Transverse colon (tissue), 3 donors: ENCODE data around the gene USP5.

Source experiments
- POLR2A ChIP-seq: fragments of 450-650 bp; IDR thresholded peaks from one replicate; pipeline ENCODE4 v1.6.1; 2016; ENCODE audit warnings: antibody characterized with exemption, mild to moderate bottlenecking, moderate library complexity
- TF ChIP-seq, protein P1 (sequence below), 5 experiments: fragments of 200-600 bp in 3 of 5; fragments of 450-650 bp in 2 of 5; sonication (generic) in 3 of 5; IDR thresholded peaks; 1 replicate in 2 of 5; 2 replicates in 3 of 5; pipeline ENCODE4 v1.5.1; 2016 to 2017; ENCODE audit warnings: antibody characterized with exemption in 5 of 5, inconsistent platforms in 3 of 5, mild to moderate bottlenecking in 2 of 5, moderate library complexity in 1 of 5

DNA sequence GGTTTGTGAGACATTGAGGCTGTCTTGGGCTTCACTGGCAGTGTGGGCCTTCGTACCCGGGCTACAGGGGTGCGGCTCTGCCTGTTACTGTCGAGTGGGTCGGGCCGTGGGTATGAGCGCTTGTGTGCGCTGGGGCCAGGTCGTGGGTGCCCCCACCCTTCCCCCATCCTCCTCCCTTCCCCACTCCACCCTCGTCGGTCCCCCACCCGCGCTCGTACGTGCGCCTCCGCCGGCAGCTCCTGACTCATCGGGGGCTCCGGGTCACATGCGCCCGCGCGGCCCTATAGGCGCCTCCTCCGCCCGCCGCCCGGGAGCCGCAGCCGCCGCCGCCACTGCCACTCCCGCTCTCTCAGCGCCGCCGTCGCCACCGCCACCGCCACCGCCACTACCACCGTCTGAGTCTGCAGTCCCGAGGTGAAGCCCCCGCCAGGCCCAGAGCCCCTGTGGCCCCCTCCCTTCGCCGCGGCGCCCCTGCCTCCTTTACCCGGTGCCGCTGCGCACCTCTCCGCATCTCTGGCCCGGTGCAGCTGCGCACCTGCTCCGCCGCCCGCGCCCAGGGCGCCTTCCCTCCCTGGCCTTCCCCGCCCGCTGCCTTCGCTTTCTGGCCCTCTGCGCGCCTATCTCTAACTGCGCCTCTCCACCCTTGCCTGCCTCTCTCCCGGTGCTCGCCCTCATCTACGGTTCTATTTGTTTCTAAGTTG lies 62.4 kb downstream of the USP5 start, which contains the start of gene ENO2:
- TF ChIP-seq, protein P1, sequence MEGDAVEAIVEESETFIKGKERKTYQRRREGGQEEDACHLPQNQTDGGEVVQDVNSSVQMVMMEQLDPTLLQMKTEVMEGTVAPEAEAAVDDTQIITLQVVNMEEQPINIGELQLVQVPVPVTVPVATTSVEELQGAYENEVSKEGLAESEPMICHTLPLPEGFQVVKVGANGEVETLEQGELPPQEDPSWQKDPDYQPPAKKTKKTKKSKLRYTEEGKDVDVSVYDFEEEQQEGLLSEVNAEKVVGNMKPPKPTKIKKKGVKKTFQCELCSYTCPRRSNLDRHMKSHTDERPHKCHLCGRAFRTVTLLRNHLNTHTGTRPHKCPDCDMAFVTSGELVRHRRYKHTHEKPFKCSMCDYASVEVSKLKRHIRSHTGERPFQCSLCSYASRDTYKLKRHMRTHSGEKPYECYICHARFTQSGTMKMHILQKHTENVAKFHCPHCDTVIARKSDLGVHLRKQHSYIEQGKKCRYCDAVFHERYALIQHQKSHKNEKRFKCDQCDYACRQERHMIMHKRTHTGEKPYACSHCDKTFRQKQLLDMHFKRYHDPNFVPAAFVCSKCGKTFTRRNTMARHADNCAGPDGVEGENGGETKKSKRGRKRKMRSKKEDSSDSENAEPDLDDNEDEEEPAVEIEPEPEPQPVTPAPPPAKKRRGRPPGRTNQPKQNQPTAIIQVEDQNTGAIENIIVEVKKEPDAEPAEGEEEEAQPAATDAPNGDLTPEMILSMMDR (IDR thresholded peaks at IDR 0.05), result no peak
- peak; percentile 35 for TF ChIP-seq POLR2A
